GM18511 (cell line): Measurements from ENCODE around the gene STEAP2.
A peak's percentile ranks its signal among the peaks of the same experiment; 100 is the strongest.
"Not testable (repeated sequence)": the region's sequence is repeated elsewhere in the genome, so short reads cannot be mapped to it uniquely, and the experiment has no call there.

Source experiments
- ATAC-seq: cut with Tn5 transposase; IDR thresholded peaks from one replicate; pipeline ENCODE4 v1.9.1; 2021; ENCODE audit warnings: mild to moderate bottlenecking, moderate library complexity; ENCODE audit not compliant: unreplicated experiment

STEAP2 gene

DNA sequence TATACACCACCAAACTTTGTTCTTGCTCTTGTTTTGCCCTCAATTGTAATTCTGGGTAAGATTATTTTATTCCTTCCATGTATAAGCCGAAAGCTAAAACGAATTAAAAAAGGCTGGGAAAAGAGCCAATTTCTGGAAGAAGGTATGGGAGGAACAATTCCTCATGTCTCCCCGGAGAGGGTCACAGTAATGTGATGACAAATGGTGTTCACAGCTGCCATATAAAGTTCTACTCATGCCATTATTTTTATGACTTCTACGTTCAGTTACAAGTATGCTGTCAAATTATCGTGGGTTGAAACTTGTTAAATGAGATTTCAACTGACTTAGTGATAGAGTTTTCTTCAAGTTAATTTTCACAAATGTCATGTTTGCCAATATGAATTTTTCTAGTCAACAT, 20.9 kb downstream of the STEAP2 start:
- ATAC-seq, result no peak

- no peak for ATAC-seq
Observed at GRCh38 chr7:90233569-90233968, 22.0 kb downstream of the STEAP2 start.

- ATAC-seq, result no peak
Observed at GRCh38 chr7:90236721-90237289, 25.3 kb downstream of the STEAP2 start.

DNA sequence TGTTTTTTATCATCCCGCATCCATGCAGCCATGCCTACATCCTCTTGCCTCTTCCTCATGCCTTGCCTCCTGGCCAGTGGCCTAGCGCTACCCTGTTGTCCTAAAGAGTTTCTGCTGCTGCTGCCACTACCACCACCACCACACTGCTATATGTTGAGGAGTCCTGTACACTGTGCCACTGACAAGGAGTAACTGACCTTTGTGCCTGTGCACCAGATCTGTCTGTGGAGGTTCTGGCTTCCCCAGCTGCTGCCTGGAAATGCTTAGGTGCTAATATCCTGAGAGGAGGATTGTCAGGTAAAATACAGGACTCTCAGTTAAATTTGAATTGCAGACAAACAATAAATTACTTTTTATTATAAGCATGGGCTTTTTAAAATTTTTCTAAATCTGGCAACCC, 26.5 kb downstream of the STEAP2 start:
- no peak for ATAC-seq

GRCh38 chr7:90238583-90238982, 27.0 kb downstream of the STEAP2 start:
- no peak for ATAC-seq

DNA sequence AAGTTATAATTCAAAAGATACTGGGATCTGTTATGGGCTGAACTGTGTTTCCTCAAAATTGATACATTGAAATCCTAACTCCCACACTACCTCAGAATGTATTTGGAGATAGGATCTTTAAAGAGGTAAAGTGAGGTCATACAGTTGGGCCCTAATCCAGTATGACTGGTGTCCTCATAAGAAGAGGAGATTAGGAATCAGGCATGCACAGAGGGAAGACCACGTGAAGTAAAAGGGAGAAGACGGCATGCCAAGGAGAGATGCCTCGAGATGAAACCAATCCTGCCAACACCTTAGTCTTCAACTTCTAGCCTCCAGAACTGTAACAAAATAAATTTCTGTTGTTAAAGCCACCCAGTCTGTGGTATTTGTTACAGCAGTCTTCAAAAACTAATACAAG, 27.5 kb downstream of the STEAP2 start:
- no peak for ATAC-seq

- ATAC-seq, result no peak
Observed at GRCh38 chr7:90239625-90240228, 28.2 kb downstream of the STEAP2 start.

- peak; percentile 82 for ATAC-seq
Observed at GRCh38 chr7:90242369-90243168, 31.0 kb downstream of the STEAP2 start.

DNA sequence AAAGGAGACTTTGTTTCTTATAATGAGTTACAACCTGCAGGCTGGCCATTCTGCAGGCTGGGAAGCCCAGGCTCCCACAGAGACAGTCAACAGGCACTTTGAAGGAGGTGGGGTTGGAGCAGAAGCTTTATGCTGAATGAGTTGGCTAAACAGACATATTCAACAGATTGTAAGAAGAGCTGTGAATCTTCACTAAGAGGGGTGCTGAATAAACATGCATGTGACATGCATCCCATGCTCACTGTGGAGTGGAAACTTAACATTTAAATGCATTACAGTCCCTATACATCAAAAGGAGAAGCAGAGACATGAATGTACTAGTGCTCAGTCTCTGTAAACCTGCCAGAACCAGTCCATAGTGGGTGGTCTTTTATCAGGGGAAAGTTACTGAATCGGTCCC, 32.0 kb downstream of the STEAP2 start:
- ATAC-seq, result no peak

- ATAC-seq, result no peak
Observed at GRCh38 chr7:90244565-90244908, 33.0 kb downstream of the STEAP2 start.

GRCh38 chr7:90244909-90245851, 33.6 kb downstream of the STEAP2 start, which contains the start of gene CFAP69:
TSS of gene CFAP69 (plus strand) at chr7:90245174. CDS start at chr7:90245425, 251 bp downstream.
- ATAC-seq, result peak; percentile 65

DNA sequence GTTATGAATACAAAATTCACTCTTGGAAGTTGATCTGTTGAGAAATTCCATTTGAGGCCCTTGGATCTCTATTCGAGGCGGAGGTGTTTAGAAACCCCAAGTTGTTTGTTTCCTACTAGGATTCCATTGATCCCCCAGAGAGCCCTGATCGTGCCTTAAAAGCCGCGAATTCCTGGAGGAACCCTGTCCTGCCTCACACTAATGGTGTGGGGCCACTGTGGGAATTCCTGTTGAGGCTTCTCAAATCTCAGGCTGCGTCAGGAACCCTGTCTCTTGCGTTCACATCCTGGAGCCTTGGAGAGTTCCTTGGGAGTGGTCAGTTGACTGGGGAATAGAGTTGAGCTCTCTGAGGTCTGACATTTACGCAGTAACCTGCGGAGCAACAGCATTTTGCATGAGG, 34.6 kb downstream of the STEAP2 start:
- no peak for ATAC-seq

DNA sequence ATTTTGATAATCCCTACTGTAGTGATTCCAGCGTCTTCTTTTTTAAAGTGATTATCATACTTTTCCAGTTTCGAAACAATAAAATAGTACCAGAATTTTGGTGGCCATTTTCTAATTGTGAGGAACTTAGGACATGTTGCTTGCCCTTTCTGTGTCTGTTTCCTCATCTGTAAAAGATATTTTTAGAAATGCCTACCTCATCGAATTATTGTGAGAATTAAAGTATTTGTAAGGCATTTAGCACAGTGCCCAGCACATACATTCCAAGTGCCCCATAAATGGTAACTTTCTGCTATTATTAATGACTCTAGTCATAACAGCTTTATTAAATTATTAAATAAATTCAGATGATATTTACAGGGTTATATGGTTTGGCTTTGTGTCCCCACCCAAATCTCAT, 37.2 kb downstream of the STEAP2 start:
- no peak for ATAC-seq

DNA sequence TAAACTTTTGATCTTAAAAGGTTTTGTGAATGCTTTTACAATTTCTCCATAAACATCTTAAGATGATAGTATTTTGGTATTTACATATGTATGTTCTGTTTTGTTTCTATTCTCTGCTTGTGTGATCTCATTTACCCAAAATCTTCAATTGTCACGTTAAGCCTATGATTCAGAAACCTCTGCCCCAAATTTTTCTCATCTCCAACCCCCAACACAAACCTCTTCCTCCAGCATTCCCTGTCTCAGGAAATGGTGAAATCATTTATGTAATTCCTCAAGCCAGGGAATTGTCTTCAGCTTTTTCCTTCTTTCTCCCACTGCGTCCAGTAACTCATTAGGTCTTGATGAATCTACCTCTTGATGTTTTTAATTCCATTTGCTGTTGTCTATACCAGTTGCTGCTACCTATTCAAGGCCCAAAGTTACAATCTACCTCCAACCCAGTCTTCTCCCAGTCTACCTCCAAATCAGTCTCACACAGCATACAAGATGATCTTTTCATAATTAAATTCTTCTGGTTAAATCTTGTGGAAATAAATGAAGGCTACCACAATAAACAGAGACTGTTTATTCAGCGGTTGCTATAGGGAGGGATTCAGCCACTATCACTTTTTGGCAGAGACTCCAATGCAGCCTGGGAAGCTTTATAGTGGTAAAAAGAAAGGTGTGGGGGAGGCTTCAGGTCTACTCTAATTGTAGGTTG, 39.2 kb downstream of the STEAP2 start:
- no peak for ATAC-seq

GRCh38 chr7:90251304-90251635, 39.7 kb downstream of the STEAP2 start:
- ATAC-seq, result no peak

DNA sequence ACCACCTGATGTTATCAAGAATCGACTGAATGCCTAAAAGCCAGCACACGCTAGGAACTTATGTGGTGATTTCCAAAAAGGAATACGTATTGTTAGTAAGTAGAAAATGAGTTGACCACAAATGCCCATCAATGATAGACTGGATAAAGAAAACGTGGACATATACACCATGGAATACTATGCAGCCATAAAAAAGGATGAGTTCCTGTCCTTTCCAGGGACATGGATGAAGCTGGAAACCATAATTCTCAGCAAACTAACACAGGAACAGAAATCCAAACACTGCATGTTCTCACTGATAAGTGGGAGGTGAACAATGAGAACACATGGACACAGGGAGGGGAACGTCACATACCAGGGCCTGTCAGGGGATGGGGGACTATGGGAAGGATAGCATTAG, 44.5 kb downstream of the STEAP2 start:
- ATAC-seq, result not testable (repeated sequence)

DNA sequence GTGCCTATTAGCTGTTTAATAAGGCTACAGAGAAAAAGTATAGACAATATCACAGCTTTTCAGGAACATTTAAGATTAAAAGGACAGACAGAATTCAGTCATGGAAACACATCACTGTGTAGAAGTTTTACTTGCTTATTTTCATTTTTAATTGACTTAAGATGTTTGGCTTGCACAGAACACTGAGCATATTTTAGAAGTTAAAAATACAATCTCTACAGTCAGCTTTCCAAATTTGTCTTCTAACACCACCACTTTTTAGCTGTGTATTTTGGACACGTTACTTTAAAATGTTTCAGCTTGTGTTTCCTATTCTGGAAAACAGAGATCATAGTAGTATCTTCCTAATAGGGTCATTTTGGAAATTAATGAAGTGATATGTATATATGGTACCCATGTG, 45.2 kb downstream of the STEAP2 start:
- no peak for ATAC-seq

- ATAC-seq, result peak; percentile 51
Observed at GRCh38 chr7:90261441-90261840, 49.9 kb downstream of the STEAP2 start.

DNA sequence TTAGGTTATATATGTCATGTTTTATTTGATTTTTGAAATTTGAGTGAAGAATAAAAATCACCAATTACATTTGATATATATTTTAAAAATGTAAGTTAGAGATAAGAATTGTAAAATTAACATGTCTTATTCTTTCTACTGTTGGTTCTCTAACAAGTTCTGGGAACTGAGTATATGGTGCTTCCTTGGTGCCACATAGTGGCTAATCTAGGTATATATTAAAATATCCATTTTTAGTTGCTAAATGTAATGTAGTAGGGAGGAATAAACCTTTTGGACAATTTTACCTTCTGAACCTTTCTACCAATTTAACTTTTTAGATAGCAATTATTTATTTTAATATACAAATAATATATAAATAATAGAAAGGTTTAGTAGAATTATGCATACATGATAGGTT, 50.9 kb downstream of the STEAP2 start:
- ATAC-seq, result peak; percentile 90

GRCh38 chr7:90266808-90267207, 55.3 kb downstream of the STEAP2 start:
- ATAC-seq, result no peak
